IPS DF 6.9 (cell line): ENCODE measurements around the gene CRABP1.

Source experiments
- DNase-seq: peaks from one replicate; pipeline ENCODE4 v3.0.0-alpha.2; 2013; ENCODE audit warnings: low read depth, low spot score
- H3K27ac ChIP-seq: one replicate; pipeline ENCODE4 v1.5.1; 2013; ENCODE audit warnings: low read length, control low read depth
- H3K27me3 ChIP-seq: 2 replicates; pipeline ENCODE4 v1.6.1; 2013; ENCODE audit warnings: mild to moderate bottlenecking, low read length; ENCODE audit not compliant: control insufficient read depth, insufficient read depth
- H3K36me3 ChIP-seq: 2 replicates; pipeline ENCODE4 v1.6.1; 2013; ENCODE audit warnings: low read length; ENCODE audit not compliant: control insufficient read depth, insufficient read depth
- H3K4me1 ChIP-seq: 2 replicates; pipeline ENCODE4 v1.6.1; 2013; ENCODE audit warnings: low read length; ENCODE audit not compliant: control insufficient read depth, insufficient read depth
- H3K4me3 ChIP-seq: 2 replicates; pipeline ENCODE4 v1.5.1; 2013; ENCODE audit warnings: mild to moderate bottlenecking, low read length
- H3K9me3 ChIP-seq: 2 replicates; pipeline ENCODE4 v1.6.1; 2013; ENCODE audit warnings: low read length, inconsistent platforms; ENCODE audit not compliant: control insufficient read depth, insufficient read depth
- WGBS: extraction: QIAGEN DNeasy Blood & Tissue Kit; methylation state at CpG from one replicate; pipeline ENCODE4 v1.1.7; 2013; ENCODE audit warnings: mixed read lengths, missing lambda C conversion rate; ENCODE audit not compliant: insufficient read length, insufficient coverage; 5-methylcytosine and 5-hydroxymethylcytosine counted together

Gene CRABP1

DNA sequence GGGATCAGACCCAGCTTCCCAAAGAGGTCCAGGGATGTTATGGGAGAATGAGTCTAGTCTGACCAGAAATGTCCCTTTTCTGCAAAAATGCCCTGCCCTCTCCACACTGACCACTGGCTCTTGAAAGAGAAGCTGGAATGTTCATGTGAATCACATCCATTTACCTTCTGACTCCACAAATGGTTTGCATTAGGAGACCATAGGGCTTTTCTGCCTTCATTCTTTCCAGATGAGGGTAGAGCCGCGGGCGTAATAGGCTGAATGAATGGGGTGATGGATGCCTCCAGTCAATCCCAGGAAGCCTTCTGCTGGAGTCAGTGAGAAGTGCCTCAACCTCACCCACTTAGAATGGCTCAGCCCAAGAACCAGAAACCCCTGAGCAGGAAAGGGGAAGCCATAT is 50.7 kb downstream of the CRABP1 start:
- Histone ChIP-seq H3K9me3 (no peaks in the 10 kb centered on the region), H3K4me3 (no peak overlapping the region), H3K27me3 (no peaks in the 10 kb centered on the region), H3K4me1 (peaks cover 10% of the 10 kb centered on the region), H3K27ac (no peak overlapping the region), H3K36me3 (no peaks in the 10 kb centered on the region)
- WGBS = no CpG with 5 or more reads among the region's 3 CpGs
- no peak for DNase-seq

DNA sequence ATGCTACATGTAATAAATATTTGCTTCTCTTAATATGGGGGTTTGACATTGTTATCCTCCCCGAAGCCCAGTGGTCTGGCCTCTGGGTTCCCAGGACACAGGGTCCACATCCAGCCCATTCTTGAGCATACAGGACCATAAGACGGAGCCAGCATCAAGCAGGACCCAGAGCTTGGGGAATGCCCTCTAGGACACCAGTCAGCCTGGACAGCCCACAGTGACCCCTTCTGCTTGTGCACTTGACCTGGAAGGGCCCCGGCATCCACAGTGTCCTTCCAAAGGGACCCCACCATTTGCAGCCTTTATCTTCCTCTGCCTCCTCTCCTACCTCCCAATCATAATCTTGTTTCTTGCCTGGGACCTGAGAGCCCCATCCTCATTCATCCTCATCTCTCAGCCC is 51.6 kb downstream of the CRABP1 start:
- H3K27ac ChIP-seq = no peak overlapping the region
- peaks cover 8% of the 10 kb centered on the region for H3K4me1 ChIP-seq
- H3K9me3 ChIP-seq = no peaks in the 10 kb centered on the region
- H3K36me3 ChIP-seq = no peaks in the 10 kb centered on the region
- no peaks in the 10 kb centered on the region for H3K27me3 ChIP-seq
- DNase-seq = no peak
- no CpG with 5 or more reads among the region's 3 CpGs for WGBS
- H3K4me3 ChIP-seq = no peak overlapping the region

DNA sequence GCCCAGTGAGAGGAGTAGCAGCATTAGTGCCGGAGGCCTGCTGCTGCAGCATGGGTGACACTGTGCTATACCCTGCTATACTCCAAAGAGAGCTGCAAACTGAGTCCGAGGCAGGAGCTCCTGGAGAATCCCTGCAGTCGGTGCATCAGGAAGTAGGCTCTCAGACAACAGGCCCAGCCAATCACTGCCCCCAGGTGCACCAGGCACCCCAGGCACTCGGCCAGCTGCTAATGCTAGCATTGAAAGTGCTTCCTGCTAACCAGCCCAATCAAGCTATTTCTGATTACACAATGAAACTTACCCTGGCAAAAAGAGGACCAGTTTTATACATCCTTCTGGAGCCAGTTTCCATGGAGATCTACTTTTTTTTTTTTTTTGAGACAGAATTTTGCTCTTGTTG is 52.3 kb downstream of the CRABP1 start:
- DNase-seq = no peak
- H3K27me3 ChIP-seq = no peaks in the 10 kb centered on the region
- H3K27ac ChIP-seq = no peak overlapping the region
- no peaks in the 10 kb centered on the region for H3K36me3 ChIP-seq
- peaks cover 7% of the 10 kb centered on the region for H3K4me1 ChIP-seq
- WGBS = no CpG with 5 or more reads among the region's 4 CpGs
- no peaks in the 10 kb centered on the region for H3K9me3 ChIP-seq
- no peak overlapping the region for H3K4me3 ChIP-seq

DNA sequence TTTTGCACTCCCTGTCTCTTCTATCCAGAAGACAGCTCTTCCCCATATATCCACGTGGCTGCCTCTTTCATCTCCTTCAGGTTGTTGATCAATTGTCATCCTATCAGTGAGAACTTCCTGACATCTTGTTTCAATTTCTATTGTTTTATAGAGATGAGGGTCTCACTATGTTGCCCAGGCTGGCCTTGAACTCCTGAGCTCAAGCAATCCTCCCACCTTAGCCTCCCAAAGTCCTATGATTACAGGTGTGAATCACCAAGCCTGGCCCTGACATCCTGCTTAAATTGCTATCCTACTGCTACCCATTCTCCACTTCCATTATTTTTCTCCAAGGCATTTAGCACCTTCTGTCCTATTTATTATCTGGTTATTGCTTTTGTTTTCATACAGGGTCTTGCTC is 53.0 kb downstream of the CRABP1 start:
- no CpG with 5 or more reads among the region's 1 CpG for WGBS

DNA sequence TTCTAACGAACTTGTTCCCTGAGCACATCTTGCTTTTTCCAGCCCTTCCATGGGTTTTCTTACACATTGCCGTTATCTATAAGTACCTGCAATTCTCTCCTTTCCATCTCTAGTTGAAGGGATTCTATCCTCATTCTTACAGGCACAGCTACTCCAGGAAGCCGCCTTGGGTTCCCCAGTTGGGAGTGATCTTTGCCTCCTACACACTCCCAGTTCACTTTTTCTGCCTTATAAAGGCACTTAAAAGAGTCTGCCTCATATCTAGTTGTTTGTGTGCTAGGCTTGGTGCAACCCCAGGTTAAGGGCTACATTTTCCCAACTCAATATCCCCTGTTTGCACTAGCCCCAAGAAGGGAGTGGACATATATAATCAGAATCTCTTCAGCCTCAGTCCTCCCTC is 53.9 kb downstream of the CRABP1 start:
- no peak overlapping the region for H3K27ac ChIP-seq
- H3K36me3 ChIP-seq = no peaks in the 10 kb centered on the region
- DNase-seq = no peak
- no peaks in the 10 kb centered on the region for H3K9me3 ChIP-seq
- WGBS = no CpG with 5 or more reads among the region's 3 CpGs
- H3K4me1 ChIP-seq = peaks cover 4% of the 10 kb centered on the region
- no peaks in the 10 kb centered on the region for H3K27me3 ChIP-seq
- no peak overlapping the region for H3K4me3 ChIP-seq

More for the DNA sequence above, 53.0 kb downstream of the CRABP1 start:
- Histone ChIP-seq H3K27ac (no peak overlapping the region), H3K27me3 (no peaks in the 10 kb centered on the region), H3K36me3 (no peaks in the 10 kb centered on the region), H3K9me3 (no peaks in the 10 kb centered on the region), H3K4me3 (no peak overlapping the region), H3K4me1 (peaks cover 6% of the 10 kb centered on the region)
- DNase-seq = no peak

DNA sequence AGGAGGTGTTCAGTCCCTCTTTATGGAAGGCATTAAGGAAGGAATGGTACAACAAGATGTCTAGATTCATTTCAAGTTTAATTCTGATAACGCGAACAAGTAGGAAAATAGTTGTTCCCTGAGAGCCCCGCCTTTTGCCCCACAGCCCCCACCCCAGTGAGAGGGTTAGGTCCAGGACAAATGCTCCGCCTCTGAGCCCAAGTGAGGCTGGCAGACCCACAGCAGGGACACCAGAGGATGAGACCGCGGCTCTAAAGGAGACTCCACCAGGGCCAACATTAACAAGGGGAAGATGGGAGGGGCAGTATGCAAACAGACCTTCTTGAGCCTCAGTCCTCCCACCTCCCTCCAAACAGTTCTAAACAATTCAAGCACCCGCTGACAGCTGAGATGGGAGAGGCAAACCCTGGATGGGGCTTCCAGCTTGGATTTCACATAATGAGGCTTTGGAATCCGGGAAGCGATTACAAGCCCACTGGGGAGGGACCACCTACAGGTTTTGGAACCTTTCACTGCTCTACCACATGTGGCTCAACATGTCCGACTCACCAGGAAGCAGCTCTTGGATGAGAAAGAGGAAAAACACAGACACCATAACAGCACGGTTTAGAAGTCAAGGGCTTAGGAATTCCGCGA is 54.9 kb downstream of the CRABP1 start:
- no CpG with 5 or more reads among the region's 13 CpGs for WGBS
- Histone ChIP-seq H3K36me3 (no peaks in the 10 kb centered on the region), H3K27ac (no peak overlapping the region), H3K9me3 (no peaks in the 10 kb centered on the region), H3K27me3 (no peaks in the 10 kb centered on the region), H3K4me1 (peaks cover 3% of the 10 kb centered on the region; the same call in 1 of the 2 replicates), H3K4me3 (no peak overlapping the region)
- DNase-seq = no peak

DNA sequence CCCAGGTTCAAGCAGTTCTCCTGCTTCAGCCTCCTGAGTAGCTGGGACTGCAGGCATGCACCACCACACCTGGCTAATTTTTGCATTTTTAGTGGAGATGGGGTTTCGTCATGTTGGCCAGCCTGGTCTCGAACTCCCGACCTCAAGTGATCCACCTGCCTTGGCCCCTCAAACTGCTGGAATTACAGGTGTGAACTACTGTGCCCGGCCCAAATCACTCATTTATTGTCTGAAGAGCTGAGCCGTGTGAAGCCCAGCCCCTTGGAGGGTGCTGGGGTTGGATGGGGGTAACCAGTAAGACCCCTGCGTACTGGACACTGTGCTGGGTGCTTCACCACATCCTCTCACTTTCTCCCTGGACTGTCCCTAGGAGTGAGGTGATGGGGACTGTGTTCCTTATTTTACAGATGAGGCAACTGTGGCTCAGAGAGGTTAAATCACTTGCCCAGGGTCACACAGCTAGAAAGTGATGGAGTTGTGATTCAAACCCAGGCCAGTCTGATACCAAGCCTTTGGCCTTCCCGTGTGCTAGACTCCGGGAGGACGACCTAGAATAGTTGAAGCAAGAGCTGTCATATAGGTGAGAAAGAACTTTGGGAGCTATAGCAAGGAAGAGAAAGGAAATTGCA is 56.1 kb downstream of the CRABP1 start:
- no CpG with 5 or more reads among the region's 9 CpGs for WGBS
- H3K9me3 ChIP-seq = no peaks in the 10 kb centered on the region
- no peaks in the 10 kb centered on the region for H3K36me3 ChIP-seq
- H3K27ac ChIP-seq = no peak overlapping the region
- H3K27me3 ChIP-seq = no peaks in the 10 kb centered on the region
- peaks cover 3% of the 10 kb centered on the region; the same call in 1 of the 2 replicates for H3K4me1 ChIP-seq
- H3K4me3 ChIP-seq = no peak overlapping the region
- no peak for DNase-seq

DNA sequence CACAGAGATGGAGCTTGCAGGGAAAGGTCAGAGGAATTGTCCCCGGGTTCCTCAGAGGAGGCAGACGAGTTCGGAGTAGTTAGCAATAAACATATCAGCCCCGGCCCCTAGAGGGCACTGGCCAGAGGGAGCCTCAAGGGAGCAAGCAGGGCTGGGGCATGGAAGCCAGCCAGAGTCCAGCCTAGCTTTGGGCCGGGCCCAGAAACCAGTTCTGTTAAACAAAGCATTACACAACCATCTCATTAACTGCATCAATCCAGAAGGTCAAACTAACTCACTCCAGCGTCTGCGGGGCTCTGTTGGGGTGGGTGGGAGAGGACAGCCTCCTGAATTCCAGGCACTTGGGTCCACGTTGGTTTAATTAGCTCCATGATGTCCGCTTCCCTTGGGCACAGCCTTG is 56.8 kb downstream of the CRABP1 start:
- H3K27ac ChIP-seq = no peak overlapping the region
- H3K36me3 ChIP-seq = no peaks in the 10 kb centered on the region
- H3K4me3 ChIP-seq = no peak overlapping the region
- no peaks in the 10 kb centered on the region for H3K27me3 ChIP-seq
- no CpG with 5 or more reads among the region's 9 CpGs for WGBS
- DNase-seq = no peak
- peaks cover 3% of the 10 kb centered on the region; the same call in 1 of the 2 replicates for H3K4me1 ChIP-seq
- H3K9me3 ChIP-seq = no peaks in the 10 kb centered on the region

DNA sequence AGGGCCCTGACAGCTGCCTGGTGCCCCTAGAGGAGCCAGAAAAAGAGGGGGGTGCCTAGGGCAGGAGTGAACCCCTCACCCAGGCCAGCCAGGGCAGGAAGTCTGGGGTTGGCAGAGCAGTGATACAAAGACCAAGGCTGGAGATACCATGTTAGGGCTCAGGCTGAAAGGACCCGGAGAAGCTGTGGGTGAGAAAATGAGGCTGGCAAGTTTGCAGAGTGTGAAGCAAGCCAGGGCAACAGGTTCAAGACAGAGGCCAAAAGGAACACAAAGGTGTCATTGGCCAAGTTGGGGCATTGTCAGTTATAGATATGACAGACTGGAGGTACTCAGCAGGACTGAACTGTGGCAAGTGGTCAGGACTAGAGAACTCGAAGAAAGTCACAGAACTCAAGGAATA is 57.2 kb downstream of the CRABP1 start:
- Histone ChIP-seq H3K27ac (no peak overlapping the region), H3K9me3 (no peaks in the 10 kb centered on the region), H3K27me3 (no peaks in the 10 kb centered on the region), H3K4me3 (no peak overlapping the region), H3K4me1 (peaks cover 3% of the 10 kb centered on the region; the same call in 1 of the 2 replicates), H3K36me3 (no peaks in the 10 kb centered on the region)
- no CpG with 5 or more reads among the region's 2 CpGs for WGBS
- no peak for DNase-seq
